GM10248 (cell line): Measurements from ENCODE around the gene PDZRN3.
A peak's percentile ranks its signal among the peaks of the same experiment; 100 is the strongest.

ENCODE experiments used
- CTCF ChIA-PET: fragments of 300-600 bp; sonication (Branson Sonifier 250); formaldehyde crosslinking; extraction: SDS; loops from one replicate; lab custom pipeline; 2021; ENCODE audit warnings: antibody characterized with exemption; lab: Yijun Ruan, JAX
- POLR2A ChIA-PET: fragments of 350-650 bp; sonication (Branson Sonifier 250); formaldehyde crosslinking; extraction: SDS; loops from one replicate; lab custom pipeline; 2020; ENCODE audit warnings: antibody characterized with exemption; lab: Yijun Ruan, JAX
- DNase-seq: peaks from one replicate; pipeline ENCODE4 v3.0.0; 2012; ENCODE audit errors: extremely low spot score
- CTCF ChIP-seq: IDR thresholded peaks from 2 replicates; pipeline ENCODE4 v1.5.1; 2012; ENCODE audit warnings: mild to moderate bottlenecking, low read depth; ENCODE audit errors: extremely low read depth, missing control alignments, control extremely low read depth

The PDZRN3 gene

GRCh38 chr3:73509816-73510215, 114.9 kb downstream of the PDZRN3 start:
- ChIA-PET POLR2A (no interaction called here), CTCF (interaction anchor here (1.3 to 2.1 kb wide), 2 partner anchors 8 to 35 kb away, joined by 3 to 12 read pairs; no protein-coding TSS in a partner anchor)
- no peak for TF ChIP-seq CTCF
- no peak for DNase-seq

GRCh38 chr3:73509066-73509465, 115.7 kb downstream of the PDZRN3 start:
- CTCF ChIA-PET, result interaction anchor here (1.1 to 2.8 kb wide), 12 partner anchors 9 to 408 kb away, joined by 3 to 21 read pairs (median 8); no protein-coding TSS in a partner anchor
- TF ChIP-seq CTCF, result no peak
- POLR2A ChIA-PET, result no interaction called here
- DNase-seq, result no peak

GRCh38 chr3:73508330-73508954, 116.3 kb downstream of the PDZRN3 start:
- POLR2A ChIA-PET, result no interaction called here
- peak; percentile 56 for DNase-seq
- CTCF ChIA-PET, result interaction anchor here (0.6 to 2.8 kb wide), 32 partner anchors 8 to 420 kb away, joined by 3 to 21 read pairs (median 5); no protein-coding TSS in a partner anchor
- TF ChIP-seq CTCF, result peak; percentile 75

GRCh38 chr3:73504852-73505251, 119.9 kb downstream of the PDZRN3 start:
- no peak for TF ChIP-seq CTCF
- POLR2A ChIA-PET, result no interaction called here
- no peak for DNase-seq
- CTCF ChIA-PET, result interaction anchor here (0.8 to 6.6 kb wide), 4 partner anchors 9 to 405 kb away, joined by 3 to 139 read pairs (median 4); no protein-coding TSS in a partner anchor

GRCh38 chr3:73504239-73504638, 120.5 kb downstream of the PDZRN3 start:
- POLR2A ChIA-PET, result no interaction called here
- no peak for TF ChIP-seq CTCF
- CTCF ChIA-PET, result interaction anchor here (0.8 to 6.6 kb wide), 7 partner anchors 9 to 404 kb away, joined by 3 to 139 read pairs (median 13); no protein-coding TSS in a partner anchor
- no peak for DNase-seq

- CTCF ChIA-PET, result interaction anchor here (0.8 to 6.6 kb wide), 11 partner anchors 9 to 404 kb away, joined by 3 to 139 read pairs (median 13); no protein-coding TSS in a partner anchor
- POLR2A ChIA-PET, result no interaction called here
- TF ChIP-seq CTCF, result no peak
- DNase-seq, result no peak
Measured at GRCh38 chr3:73503781-73504180, 121.0 kb downstream of the PDZRN3 start.
